Keratinocyte (primary cell): ENCODE data around the gene CLRN1.

Experiments used
- CTCF ChIP-seq, 3 experiments: IDR thresholded peaks in 1 of 3; conservative IDR thresholded peaks in 1 of 3; optimal IDR thresholded peaks in 1 of 3; 2 replicates in 2 of 3; 3 replicates in 1 of 3; pipeline versions ENCODE3 to v1.5.1; 2011; ENCODE audit warnings: low read length in 3 of 3, mild to moderate bottlenecking in 3 of 3, moderate library complexity in 2 of 3, control low read depth in 1 of 3, inconsistent platforms in 1 of 3; ENCODE audit not compliant: insufficient read depth in 2 of 3; ENCODE audit errors: extremely low read depth in 1 of 3
- EZH2 ChIP-seq: IDR thresholded peaks from one replicate; pipeline ENCODE4 v1.6.1; 2012; ENCODE audit warnings: inconsistent platforms, mild to moderate bottlenecking, low read length, moderate library complexity

- no peak for TF ChIP-seq CTCF (optimal IDR thresholded peaks at IDR 0.05 in 1 of 3, IDR thresholded peaks at IDR 0.05 in 1 of 3, conservative IDR thresholded peaks at IDR 0.05 in 1 of 3; ENCODE audit: extremely low read depth in 1 of 3, insufficient read depth in 2 of 3, low read length in 3 of 3)
- no peak for TF ChIP-seq EZH2
Measured at GRCh38 chr3:150942221-150942620, 30.3 kb downstream of the CLRN1 start.
